H1 (cell line): Measurements from ENCODE around the gene ZNFX1. TPM values are rescaled to one million over a fixed set of nuclear protein-coding genes. Genes with fewer than 3 reads are reported as not detected.

Experiments
- CTCF ChIA-PET: fragments of 300-600 bp; sonication (Branson Sonifier 250); formaldehyde crosslinking; loops from one replicate; lab custom pipeline; 2021; ENCODE audit not compliant: partially characterized antibody; lab: Charles Lee
- POLR2A ChIA-PET: fragments of 300-600 bp; sonication (Branson Sonifier 250); formaldehyde crosslinking; loops from one replicate; lab custom pipeline; 2021; ENCODE audit warnings: inconsistent platforms; ENCODE audit not compliant: partially characterized antibody; lab: Charles Lee
- DNase-seq, 2 experiments: peaks; one replicate each; pipeline versions ENCODE4 v3.0.0 to v3.0.0-alpha.2; 2010 to 2022; ENCODE audit warnings: low spot score in 2 of 2, low read depth in 1 of 2, mixed read lengths in 1 of 2
- FAIRE-seq: peaks from 2 replicates; lab custom pipeline; 2011; peaks lifted over from hg19 to GRCh38; lab: Jason Lieb, UNC
- H2AFZ ChIP-seq: 2 replicates; pipeline ENCODE4 v1.8.1; 2012; ENCODE audit warnings: low read length, inconsistent platforms
- H2AK5ac ChIP-seq: 2 replicates; pipeline ENCODE4 v1.6.1; 2013; ENCODE audit warnings: low read depth, low read length
- H2BK120ac ChIP-seq: replicated peaks from 2 replicates; pipeline ENCODE3; 2013; ENCODE audit warnings: low read depth, low read length, inconsistent platforms
- H2BK12ac ChIP-seq: 2 replicates; pipeline ENCODE4 v1.6.1; 2013; ENCODE audit warnings: low read depth, low read length
- H2BK15ac ChIP-seq: 2 replicates; pipeline ENCODE4 v1.6.1; 2013; ENCODE audit warnings: low read length
- H2BK20ac ChIP-seq: 2 replicates; pipeline ENCODE4 v1.6.1; 2013; ENCODE audit warnings: low read length
- H2BK5ac ChIP-seq: 2 replicates; pipeline ENCODE4 v1.6.1; 2013; ENCODE audit warnings: low read depth, low read length
- H3K14ac ChIP-seq: 2 replicates; pipeline ENCODE4 v1.6.1; 2013; ENCODE audit warnings: inconsistent platforms; ENCODE audit not compliant: insufficient read length
- H3K18ac ChIP-seq: 2 replicates; pipeline ENCODE4 v1.6.1; 2013; ENCODE audit warnings: low read length; ENCODE audit errors: extremely low read depth
- H3K23ac ChIP-seq: 2 replicates; pipeline ENCODE4 v1.6.1; 2013; ENCODE audit warnings: inconsistent platforms; ENCODE audit not compliant: insufficient read length
- H3K23me2 ChIP-seq: 2 replicates; pipeline ENCODE4 v1.6.1; 2013; ENCODE audit warnings: low read depth, low read length
- H3K27ac ChIP-seq: 2 replicates; pipeline ENCODE4 v1.6.1; 2011; ENCODE audit warnings: low read depth, low read length, inconsistent platforms
- H3K27me3 ChIP-seq, 4 experiments: replicated peaks in 1 of 4; 1 replicate in 1 of 4; 2 replicates in 3 of 4; pipeline versions ENCODE4 v1.6.1 to v1.8.1; 2011 to 2013; ENCODE audit warnings: low read length in 3 of 4, mild to moderate bottlenecking in 3 of 4, inconsistent platforms in 2 of 4, mixed read lengths in 2 of 4, moderate library complexity in 1 of 4; ENCODE audit not compliant: control insufficient read depth in 3 of 4, insufficient read depth in 3 of 4; ENCODE audit errors: extremely low read depth in 1 of 4
- H3K36me3 ChIP-seq, 4 experiments: 2 replicates each; pipeline versions ENCODE4 v1.6.1 to v1.8.1; 2011 to 2013; ENCODE audit warnings: mild to moderate bottlenecking in 4 of 4, low read length in 3 of 4, moderate library complexity in 2 of 4, control low read depth in 1 of 4, inconsistent platforms in 1 of 4; ENCODE audit not compliant: insufficient read depth in 4 of 4, control insufficient read depth in 2 of 4
- H3K4ac ChIP-seq: replicated peaks from 2 replicates; pipeline ENCODE3; 2013; ENCODE audit warnings: low read length, low read depth, mixed read lengths, inconsistent platforms; ENCODE audit not compliant: insufficient read length
- H3K4me1 ChIP-seq, 4 experiments: replicated peaks in 1 of 4; 1 replicate in 1 of 4; 2 replicates in 3 of 4; pipeline versions ENCODE4 v1.6.1 to v1.8.1; 2011 to 2013; ENCODE audit warnings: low read length in 3 of 4, inconsistent platforms in 2 of 4, mixed read lengths in 1 of 4; ENCODE audit not compliant: insufficient read depth in 4 of 4, control insufficient read depth in 3 of 4
- H3K4me2 ChIP-seq, 2 experiments: 2 replicates each; pipeline versions ENCODE4 v1.6.1 to v1.8.1; 2011 to 2013; ENCODE audit warnings: low read depth in 2 of 2, low read length in 2 of 2, control low read depth in 1 of 2, inconsistent platforms in 1 of 2, mild to moderate bottlenecking in 1 of 2; ENCODE audit not compliant: insufficient read depth in 1 of 2
- H3K4me3 ChIP-seq, 4 experiments: fragments of 200-600, 300-600 bp in 1 of 4; sonication (generic), shearing (Covaris generic), sonication (Bioruptor Twin) in 1 of 4; 2 replicates each; pipeline versions ENCODE4 v1.5.1 to v1.8.1; 2011 to 2016; ENCODE audit warnings: low read length in 4 of 4, low read depth in 3 of 4, control low read depth in 2 of 4, inconsistent platforms in 2 of 4, mild to moderate bottlenecking in 2 of 4, mixed read lengths in 1 of 4, moderate library complexity in 1 of 4; ENCODE audit not compliant: insufficient read depth in 2 of 4; ENCODE audit errors: extremely low read depth in 1 of 4
- H3K56ac ChIP-seq: replicated peaks from 2 replicates; pipeline ENCODE3; 2013; ENCODE audit warnings: low read depth, mild to moderate bottlenecking, mixed read lengths, low read length, inconsistent platforms; ENCODE audit not compliant: insufficient read length
- H3K79me1 ChIP-seq: 2 replicates; pipeline ENCODE4 v1.6.1; 2013; ENCODE audit warnings: low read depth, low read length, control low read depth
- H3K79me2 ChIP-seq, 2 experiments: 2 replicates each; pipeline versions ENCODE4 v1.6.1 to v1.8.1; 2012 to 2013; ENCODE audit warnings: low read length in 2 of 2, mild to moderate bottlenecking in 2 of 2, inconsistent platforms in 1 of 2; ENCODE audit not compliant: insufficient read depth in 2 of 2, control insufficient read depth in 1 of 2
- H3K9ac ChIP-seq, 4 experiments: replicated peaks in 1 of 4; 1 replicate in 1 of 4; 2 replicates in 3 of 4; pipeline versions ENCODE4 v1.6.1 to v1.8.1; 2011 to 2013; ENCODE audit warnings: low read depth in 3 of 4, low read length in 3 of 4, control low read depth in 2 of 4, mild to moderate bottlenecking in 2 of 4, moderate library complexity in 2 of 4, inconsistent platforms in 1 of 4; ENCODE audit errors: extremely low read depth in 1 of 4
- H3K9me3 ChIP-seq, 2 experiments: 2 replicates each; pipeline versions ENCODE4 v1.6.1 to v1.8.1; 2012 to 2013; ENCODE audit warnings: mild to moderate bottlenecking in 2 of 2, moderate library complexity in 2 of 2, control low read depth in 1 of 2, inconsistent platforms in 1 of 2, low read depth in 1 of 2, low read length in 1 of 2, mixed read lengths in 1 of 2; ENCODE audit not compliant: insufficient read depth in 2 of 2
- H4K20me1 ChIP-seq, 2 experiments: replicated peaks in 1 of 2; 2 replicates each; pipeline versions ENCODE3 to v1.8.1; 2011 to 2013; ENCODE audit warnings: inconsistent platforms in 2 of 2, low read length in 2 of 2, mild to moderate bottlenecking in 1 of 2; ENCODE audit not compliant: insufficient read depth in 2 of 2, control insufficient read depth in 1 of 2
- H4K5ac ChIP-seq: 2 replicates; pipeline ENCODE4 v1.6.1; 2013; ENCODE audit warnings: low read length, low read depth, mixed read lengths, inconsistent platforms; ENCODE audit not compliant: insufficient read length
- H4K8ac ChIP-seq: 2 replicates; pipeline ENCODE4 v1.8.0; 2013; ENCODE audit warnings: mild to moderate bottlenecking, moderate library complexity, low read length, inconsistent platforms; ENCODE audit not compliant: insufficient read depth; ENCODE audit errors: extremely low read depth
- H4K91ac ChIP-seq: replicated peaks from 2 replicates; pipeline ENCODE3; 2013; ENCODE audit warnings: low read length, mixed read lengths, inconsistent platforms; ENCODE audit not compliant: insufficient read length
- CBX5 ChIP-seq: fragments of 300-800, 300-1000 bp; sonication (generic); IDR thresholded peaks from 2 replicates; pipeline ENCODE4 v1.7.1; 2016; ENCODE audit warnings: antibody characterized with exemption, low read length, low read depth
- CHD1 ChIP-seq: IDR thresholded peaks from 2 replicates; pipeline ENCODE4 v1.6.1; 2012; ENCODE audit warnings: low read depth, low read length, improper control_type of control experiment
- EZH2 ChIP-seq: fragments of 200-600 bp; sonication (generic); IDR thresholded peaks from 2 replicates; pipeline ENCODE4 v1.7.1; 2012; ENCODE audit warnings: low read depth, mild to moderate bottlenecking, moderate library complexity, low read length, inconsistent platforms; ENCODE audit not compliant: severe bottlenecking
- HDAC2 ChIP-seq, 2 experiments: fragments of 300-600 bp in 1 of 2; sonication (generic) in 1 of 2; IDR thresholded peaks; 2 replicates each; pipeline ENCODE4 v1.6.1; 2011 to 2012; ENCODE audit warnings: low read depth in 2 of 2, low read length in 2 of 2, mild to moderate bottlenecking in 2 of 2, moderate library complexity in 2 of 2, borderline replicate concordance in 1 of 2, inconsistent platforms in 1 of 2
- POLR2AphosphoS5 ChIP-seq: IDR thresholded peaks from 2 replicates; pipeline ENCODE4 v1.6.1; 2011; ENCODE audit warnings: low read depth, low read length
- POU5F1 ChIP-seq: IDR thresholded peaks from 2 replicates; pipeline ENCODE4 v1.6.1; 2011; ENCODE audit warnings: low read depth, mild to moderate bottlenecking, low read length, moderate library complexity
- RBBP5 ChIP-seq: IDR thresholded peaks from 2 replicates; pipeline ENCODE4 v1.7.1; 2012; ENCODE audit warnings: low read depth, mild to moderate bottlenecking, inconsistent platforms, low read length, moderate library complexity, borderline replicate concordance
- SUZ12 ChIP-seq: fragments of 200-600 bp; sonication (generic); IDR thresholded peaks from 2 replicates; pipeline ENCODE4 v1.6.1; 2012; ENCODE audit warnings: mild to moderate bottlenecking, inconsistent platforms, low read length, moderate library complexity, mixed read lengths
- TAF1 ChIP-seq: IDR thresholded peaks from 2 replicates; pipeline ENCODE4 v1.6.1; 2011; ENCODE audit warnings: mild to moderate bottlenecking, low read depth, low read length
- TEAD4 ChIP-seq: IDR thresholded peaks from 2 replicates; pipeline ENCODE4 v1.6.1; 2012; ENCODE audit warnings: low read depth, low read length, inconsistent platforms, mixed read lengths
- WGBS, 2 experiments: shearing (Covaris generic) in 1 of 2; methylation state at CpG; one replicate each; pipeline versions ENCODE4 v1.1.6 to v1.1.7; 2013 to 2015; ENCODE audit warnings: low lambda C conversion rate in 2 of 2, mixed read lengths in 2 of 2, inconsistent platforms in 1 of 2, low coverage in 1 of 2, missing lambda C conversion rate in 1 of 2; ENCODE audit not compliant: insufficient replicate concordance in 2 of 2, insufficient coverage in 1 of 2, insufficient read length in 1 of 2; ENCODE audit errors: extremely low coverage in 1 of 2, missing lambda C conversion rate in 1 of 2; 5-methylcytosine and 5-hydroxymethylcytosine counted together
- polyA plus RNA-seq, 7 experiments: library from polyadenylated mRNA; depleted of rRNA in 3 of 7; stranded (reverse) in 5 of 7; unstranded in 2 of 7; fragments of >200 nt in 5 of 7; fragments of 200-250 nt in 2 of 7; gene quantifications; 1 replicate in 5 of 7; 2 replicates in 1 of 7; 4 replicates in 1 of 7; pipeline versions ENCODE4 v1.2.1 to v1.2.3, GENCODE V29; 2011 to 2013; ENCODE audit warnings: missing spikeins in 2 of 7, mixed read lengths in 2 of 7
- total RNA-seq: library from RNA; stranded (reverse); fragmentation: NEBNext Ultra II Directional; extraction: Animal tissue kit (Norgen Biotek cat#: 25700); gene quantifications from 2 replicates; pipeline ENCODE4 v1.2.1, GENCODE V29; 2021
- TF ChIP-seq, protein P1 (sequence below): IDR thresholded peaks from 2 replicates; pipeline ENCODE4 v1.6.1; 2012; ENCODE audit warnings: inconsistent platforms

Gene ZNFX1
- total and polyA plus RNA-seq, 2 of the 8 experiments (the other 6 are each of a cell fraction or from before 2014, with no cell fraction given): 3.1 to 11.3 TPM

DNA sequence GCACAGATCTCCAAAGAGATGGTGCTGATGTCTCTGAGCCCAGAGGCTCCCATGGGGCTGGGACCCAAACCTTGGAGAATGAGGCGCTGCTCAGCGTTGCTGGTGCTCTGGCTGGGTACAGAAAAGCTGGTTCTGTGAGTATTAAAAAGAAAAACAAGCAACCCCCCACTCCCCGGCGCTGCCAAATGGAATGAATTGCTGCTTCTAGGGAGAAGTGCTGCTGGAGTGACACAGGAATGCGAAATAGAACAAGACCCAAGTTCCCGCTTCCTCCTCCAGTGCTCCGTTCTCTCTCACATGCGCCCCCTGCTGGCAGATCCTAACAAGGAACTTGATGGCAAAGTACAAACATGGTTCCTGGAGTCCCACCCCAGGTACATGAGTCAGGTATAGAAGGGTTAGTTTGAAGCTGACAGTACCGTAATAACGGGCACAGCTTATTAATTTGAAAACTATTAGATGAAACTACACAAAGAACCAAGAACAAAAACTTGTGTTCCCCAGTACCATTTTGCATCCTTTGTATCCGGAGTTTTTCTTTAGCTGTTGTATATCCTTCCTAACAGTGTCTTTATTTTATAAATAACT lies 60.8 kb downstream of the ZNFX1 start:
- POLR2A ChIA-PET: interaction anchor here (0.8 to 2.3 kb wide), 7 partner anchors 10 to 171 kb away, joined by 3 to 13 read pairs (median 5); partner anchors contain the start of genes CSE1L, STAU1 and ZNFX1
- Histone ChIP-seq H3K23me2 (peaks cover 7% of the 10 kb centered on the region; the same call in 1 of the 2 replicates), H3K23ac (no peak overlapping the region), H2BK120ac (no peak overlapping the region), H3K18ac (no peak overlapping the region), H4K20me1 (no peaks in the 10 kb centered on the region), H3K4me1 (peaks cover 0 to 5% (median 3%) of the 10 kb centered on the region in 4 experiments; a peak in 3 of 7 replicates), H2AK5ac (no peak overlapping the region), H3K79me2 (peaks cover 10 to 15% of the 10 kb centered on the region in 2 experiments; a peak in 3 of 4 replicates), H4K8ac (no peak overlapping the region), H3K14ac (no peak overlapping the region), H3K9me3 (no peaks in the 10 kb centered on the region), H3K27me3 (no peaks in the 10 kb centered on the region), H2AFZ (peak overlapping the region; percentile 89), H3K9ac (no peak overlapping the region), H3K4ac (no peak overlapping the region), H2BK15ac (no peak overlapping the region), H3K4me2 (peak overlapping the region in 1 of 2 experiments; percentile 15; a peak in 1 of 4 replicates), H2BK12ac (no peak overlapping the region; the same call in 1 of the 2 replicates), H3K4me3 (peak overlapping the region in 2 of 4 experiments; percentile 10 to 21; a peak in 3 of 8 replicates), H2BK5ac (no peak overlapping the region), H2BK20ac (no peak overlapping the region), H4K91ac (no peak overlapping the region), H3K27ac (no peak overlapping the region), H3K79me1 (peaks cover 3% of the 10 kb centered on the region; the same call in 1 of the 2 replicates), H3K56ac (no peak overlapping the region), H4K5ac (no peak overlapping the region), H3K36me3 (peaks cover 0 to 8% (median 7%) of the 10 kb centered on the region in 4 experiments; a peak in 4 of 8 replicates)
- DNase-seq (peak; percentile 83 to 98), FAIRE-seq (peak; percentile 88)
- 27% methylated on average over 11 of the region's 11 CpGs; no CpG with 5 or more reads in 1 of the 2 experiments for WGBS, 2 experiments
- CTCF ChIA-PET: interaction anchor here (0.7 to 3.9 kb wide), 36 partner anchors 11 to 280 kb away, joined by 3 to 52 read pairs (median 4); no protein-coding TSS in a partner anchor
- TF ChIP-seq RBBP5: no peak
- TF ChIP-seq HDAC2 (IDR thresholded peaks at IDR 0.05; ENCODE audit: borderline replicate concordance in 1 of 2, low read depth in 2 of 2, low read length in 2 of 2): 0 out of 4 replicates have a peak, but pooled peaks of 1 of the 2 experiments have one; percentile 23
- no peak for TF ChIP-seq SUZ12
- TF ChIP-seq, protein P1, sequence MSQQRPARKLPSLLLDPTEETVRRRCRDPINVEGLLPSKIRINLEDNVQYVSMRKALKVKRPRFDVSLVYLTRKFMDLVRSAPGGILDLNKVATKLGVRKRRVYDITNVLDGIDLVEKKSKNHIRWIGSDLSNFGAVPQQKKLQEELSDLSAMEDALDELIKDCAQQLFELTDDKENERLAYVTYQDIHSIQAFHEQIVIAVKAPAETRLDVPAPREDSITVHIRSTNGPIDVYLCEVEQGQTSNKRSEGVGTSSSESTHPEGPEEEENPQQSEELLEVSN: no peak
- no peak for TF ChIP-seq EZH2
- TF ChIP-seq POLR2AphosphoS5: 0 out of 2 replicates have a peak, but pooled peaks have one; percentile 38
- no peak for TF ChIP-seq CHD1
- TF ChIP-seq POU5F1: peak; percentile 50; the same call in 1 of the 2 replicates
- no peak for TF ChIP-seq CBX5
- peak; percentile 58 for TF ChIP-seq TAF1
- TF ChIP-seq TEAD4: peak; percentile 80
